HG03135 (cell line): ENCODE results near the gene SH3PXD2B.

Experiments used
- ATAC-seq: cut with Tn5 transposase; IDR thresholded peaks from one replicate; pipeline ENCODE4 v1.9.1; 2021; ENCODE audit warnings: mild to moderate bottlenecking, moderate library complexity; ENCODE audit not compliant: unreplicated experiment

SH3PXD2B gene

GRCh38 chr5:172437445-172438318, 16.6 kb downstream of the SH3PXD2B start:
- no peak for ATAC-seq

GRCh38 chr5:172436879-172437369, 17.4 kb downstream of the SH3PXD2B start:
- no peak for ATAC-seq

GRCh38 chr5:172436078-172436878, 18.0 kb downstream of the SH3PXD2B start:
- no peak for ATAC-seq

GRCh38 chr5:172435362-172436077, 18.8 kb downstream of the SH3PXD2B start:
- ATAC-seq: no peak

GRCh38 chr5:172434251-172434650, 20.1 kb downstream of the SH3PXD2B start:
- no peak for ATAC-seq

GRCh38 chr5:172433513-172433912, 20.8 kb downstream of the SH3PXD2B start:
- no peak for ATAC-seq

- no peak for ATAC-seq
These were observed 21.3 kb downstream of the SH3PXD2B start for GRCh38 chr5:172433071-172433470.

- ATAC-seq: no peak
These were observed 24.0 kb downstream of the SH3PXD2B start for GRCh38 chr5:172430354-172430753.

GRCh38 chr5:172429201-172429940, 25.0 kb downstream of the SH3PXD2B start:
- no peak for ATAC-seq

- ATAC-seq: no peak
These were observed 25.8 kb downstream of the SH3PXD2B start for GRCh38 chr5:172428224-172429166.

- no peak for ATAC-seq
These were observed 27.1 kb downstream of the SH3PXD2B start for GRCh38 chr5:172427202-172427601.

GRCh38 chr5:172426086-172426485, 28.2 kb downstream of the SH3PXD2B start:
- no peak for ATAC-seq

- ATAC-seq: no peak
These were observed 28.9 kb downstream of the SH3PXD2B start for GRCh38 chr5:172425402-172425801.

- ATAC-seq: no peak
These were observed 29.5 kb downstream of the SH3PXD2B start for GRCh38 chr5:172424808-172425207.

- no peak for ATAC-seq
These were observed 30.2 kb downstream of the SH3PXD2B start for GRCh38 chr5:172424111-172424490.

- no peak for ATAC-seq
These were observed 30.8 kb downstream of the SH3PXD2B start for GRCh38 chr5:172423379-172424110.

GRCh38 chr5:172422255-172422654, 32.1 kb downstream of the SH3PXD2B start:
- no peak for ATAC-seq

- ATAC-seq: no peak
These were observed 33.3 kb downstream of the SH3PXD2B start for GRCh38 chr5:172421020-172421419.
